GM19025 (cell line): ENCODE results near the gene TMEM176B.

ENCODE experiments used
- ATAC-seq: cut with Tn5 transposase; IDR thresholded peaks from one replicate; pipeline ENCODE4 v1.9.1; 2021; ENCODE audit warnings: mild to moderate bottlenecking, low read depth, moderate library complexity; ENCODE audit not compliant: unreplicated experiment

Gene TMEM176B

GRCh38 chr7:150799741-150800580, at the start of gene TMEM176B:
Gene TMEM176B, minus strand, starts transcription at chr7:150800364. Its CDS starts 3,795 bp downstream, at chr7:150796569.
- ATAC-seq: no peak

DNA sequence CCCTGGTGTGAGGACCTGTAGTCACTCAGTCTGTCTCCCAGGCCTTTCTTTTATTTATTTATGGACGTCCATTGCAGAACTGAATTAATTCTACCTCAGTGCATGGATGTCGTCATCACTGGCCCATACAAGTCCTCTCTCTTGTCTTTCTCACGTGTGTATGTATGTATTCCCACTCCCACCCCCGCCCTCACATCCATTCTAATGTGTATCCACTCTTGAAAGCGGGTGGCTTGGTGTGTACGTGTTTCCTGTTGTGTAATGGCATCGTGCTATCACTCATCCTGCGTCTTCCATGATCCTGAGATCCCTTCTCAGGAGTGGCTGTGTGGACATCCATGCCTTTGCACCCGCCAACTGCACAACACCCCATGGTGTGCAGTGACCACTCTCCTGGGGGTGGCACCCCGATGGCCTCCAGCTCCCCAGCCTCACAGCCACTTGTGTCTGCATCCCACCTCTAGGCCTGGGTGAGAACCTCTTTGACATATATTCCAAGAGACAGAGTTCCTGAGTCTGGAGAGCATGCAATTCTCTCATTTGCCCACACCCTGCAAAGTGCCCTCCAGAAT, 49.1 kb upstream of the TMEM176B start:
- no peak for ATAC-seq

DNA sequence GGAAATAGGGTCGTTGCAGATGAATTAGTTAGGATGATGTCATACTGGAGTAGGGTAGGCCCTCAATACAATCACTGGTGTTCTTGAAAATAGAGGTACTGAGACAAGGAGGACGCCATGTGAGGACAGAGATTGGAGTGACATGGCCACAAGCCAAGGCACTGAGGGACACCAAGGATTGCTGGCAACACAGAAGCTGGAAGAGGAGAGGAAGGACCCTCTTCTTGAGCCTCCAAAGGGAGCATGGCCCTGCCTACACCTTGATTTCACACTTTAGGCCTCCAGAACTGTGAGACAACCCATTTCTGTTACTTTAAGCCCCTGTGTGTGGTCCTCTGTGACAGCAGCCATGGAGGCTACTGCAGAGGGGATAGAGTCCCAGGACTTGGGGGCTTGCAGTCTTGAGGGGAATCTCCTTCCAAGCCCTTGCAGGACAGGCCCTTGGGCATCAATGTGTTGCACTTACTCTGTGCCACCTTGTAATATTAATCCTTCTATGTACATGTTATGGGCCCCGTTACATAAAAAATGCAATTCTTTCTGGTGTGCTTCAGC, 48.5 kb upstream of the TMEM176B start:
- ATAC-seq: no peak

DNA sequence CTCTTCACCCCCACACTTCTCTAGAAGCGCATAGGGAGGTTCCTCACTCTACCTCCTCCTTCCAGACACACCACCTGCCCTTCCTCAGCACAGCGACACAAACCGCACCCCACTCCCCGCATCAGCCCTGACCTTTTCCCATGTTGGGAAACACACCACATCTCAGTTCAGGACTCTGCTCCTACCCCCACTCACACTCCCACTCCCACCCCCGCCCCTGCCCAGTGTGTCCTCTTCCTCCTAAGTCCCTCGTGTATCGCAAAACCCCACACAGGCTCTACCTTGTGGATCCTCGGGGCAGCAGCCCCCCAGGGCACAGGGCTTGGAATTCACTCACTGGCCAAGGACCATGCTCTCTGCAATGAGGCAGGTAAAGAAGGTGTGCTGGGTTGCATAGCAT, 47.9 kb upstream of the TMEM176B start:
- no peak for ATAC-seq

DNA sequence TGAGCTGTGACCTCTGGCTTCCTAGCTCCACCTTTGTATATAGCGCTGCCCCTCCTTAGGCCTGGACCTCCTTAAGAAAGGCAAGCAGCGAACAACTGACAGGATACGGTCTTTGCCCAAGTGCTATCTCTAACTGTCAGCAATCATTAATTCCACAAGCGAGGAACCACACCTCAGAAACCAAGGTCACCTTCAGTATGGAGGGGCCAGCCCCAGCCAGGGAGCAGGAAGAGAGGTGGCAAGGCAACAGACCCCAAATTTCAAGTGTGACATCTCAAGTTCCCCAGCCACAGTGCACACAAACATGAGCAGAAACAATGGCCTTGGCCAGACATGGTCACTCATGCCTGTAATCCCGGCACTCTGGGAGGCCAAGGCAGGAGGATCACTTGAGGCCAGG, 47.4 kb upstream of the TMEM176B start:
- ATAC-seq: no peak

GRCh38 chr7:150846291-150847115, 46.3 kb upstream of the TMEM176B start:
- ATAC-seq: no peak

DNA sequence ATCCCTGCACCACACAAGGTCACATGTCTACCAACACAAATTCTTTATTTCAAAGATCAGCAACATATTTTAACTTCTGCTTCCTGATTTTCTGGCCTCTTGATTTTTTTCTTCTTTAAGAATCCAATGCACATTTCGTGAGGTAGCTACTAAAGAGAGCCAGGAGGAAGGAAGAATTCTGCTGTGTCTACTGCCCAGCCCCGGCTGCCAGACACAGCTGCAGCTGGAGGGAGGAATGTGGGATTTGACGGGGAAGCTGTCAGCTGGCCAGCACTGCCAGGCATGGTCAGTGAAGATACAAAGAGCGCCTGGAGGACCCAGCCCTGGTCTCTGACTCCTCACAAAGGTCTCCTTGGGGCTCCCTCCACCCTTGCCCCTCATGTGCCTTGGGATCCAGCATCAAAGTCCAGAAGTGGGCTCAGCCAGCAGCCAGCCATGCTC, 45.3 kb upstream of the TMEM176B start:
- ATAC-seq: no peak

- no peak for ATAC-seq
Measured at GRCh38 chr7:150842716-150843115, 42.6 kb upstream of the TMEM176B start.

DNA sequence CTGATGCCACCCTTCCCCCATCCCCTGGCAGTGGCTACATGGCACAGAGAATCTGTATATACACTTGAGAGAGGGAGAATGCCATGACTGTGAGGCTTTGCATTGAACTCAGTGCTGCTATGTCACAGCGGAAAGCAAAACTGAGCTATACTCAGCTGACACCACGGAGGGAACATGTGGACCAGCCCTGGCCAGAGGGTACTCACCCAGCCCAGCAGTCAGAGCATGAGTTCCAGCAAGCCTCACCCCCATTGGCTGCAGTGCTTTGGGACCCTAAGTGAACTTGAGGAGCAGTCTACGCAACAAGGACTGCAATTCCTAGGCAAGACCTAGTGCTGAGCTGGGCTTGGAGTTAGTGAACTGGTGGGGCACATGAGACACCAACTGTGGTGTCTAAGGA, 41.9 kb upstream of the TMEM176B start:
- ATAC-seq: no peak

DNA sequence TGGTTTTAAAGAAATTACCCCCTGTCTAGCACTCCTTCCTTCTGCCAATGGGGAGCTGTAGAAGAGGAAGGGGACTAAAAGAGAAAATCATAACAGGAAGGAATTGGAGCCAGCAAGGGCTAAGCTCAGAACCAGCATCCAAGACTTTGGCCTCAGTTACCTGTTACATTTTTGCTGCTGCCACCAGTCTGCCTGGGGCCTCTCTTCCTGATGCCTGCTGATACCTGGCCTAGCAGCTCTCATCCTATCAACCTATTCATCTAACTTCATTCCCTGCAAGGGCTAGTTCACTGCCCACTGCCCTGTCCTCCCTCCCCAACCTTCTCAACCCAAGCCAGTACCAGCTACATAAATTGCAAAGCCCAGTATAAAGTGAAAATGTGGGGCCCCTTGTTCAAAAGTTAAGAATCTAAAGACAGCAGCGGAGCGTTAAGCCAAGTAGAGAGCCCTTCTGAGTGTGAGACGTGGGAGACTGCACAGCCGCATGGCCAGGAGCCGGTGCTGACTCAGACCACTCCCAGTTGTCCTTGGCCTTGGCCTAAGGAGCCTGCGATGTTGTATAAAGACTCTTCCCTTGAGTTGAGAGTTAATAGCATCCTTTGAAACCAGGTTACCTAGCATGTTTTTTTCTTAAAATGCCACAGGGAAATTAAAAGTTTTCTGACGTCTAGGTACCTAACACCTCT, 38.9 kb upstream of the TMEM176B start:
- ATAC-seq: no peak

- ATAC-seq: no peak
Measured at GRCh38 chr7:150835702-150836280, 35.6 kb upstream of the TMEM176B start.

- ATAC-seq: no peak
Measured at GRCh38 chr7:150835019-150835418, 34.9 kb upstream of the TMEM176B start.

GRCh38 chr7:150831851-150832250, 31.7 kb upstream of the TMEM176B start:
- ATAC-seq: no peak

DNA sequence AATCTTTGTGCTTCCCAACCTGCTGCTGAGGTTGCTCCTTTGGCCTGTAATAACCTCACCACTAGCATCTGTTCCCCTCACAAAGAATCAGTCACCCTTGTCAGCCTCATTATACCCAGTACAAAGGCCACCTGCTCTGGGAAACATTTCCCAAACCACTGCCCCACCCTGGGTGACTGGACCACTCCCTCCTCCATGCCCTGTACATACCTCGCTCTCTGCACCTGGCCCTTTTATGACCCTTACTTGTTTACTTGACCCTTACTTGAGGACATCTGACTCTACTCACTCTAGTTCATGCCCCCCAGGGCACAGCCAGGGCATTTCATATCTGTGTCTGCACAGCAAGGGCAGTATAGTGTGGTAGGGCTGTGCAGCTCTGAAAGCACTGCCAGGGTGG, 30.8 kb upstream of the TMEM176B start:
- ATAC-seq: no peak

GRCh38 chr7:150829426-150829825, 29.3 kb upstream of the TMEM176B start:
- no peak for ATAC-seq

DNA sequence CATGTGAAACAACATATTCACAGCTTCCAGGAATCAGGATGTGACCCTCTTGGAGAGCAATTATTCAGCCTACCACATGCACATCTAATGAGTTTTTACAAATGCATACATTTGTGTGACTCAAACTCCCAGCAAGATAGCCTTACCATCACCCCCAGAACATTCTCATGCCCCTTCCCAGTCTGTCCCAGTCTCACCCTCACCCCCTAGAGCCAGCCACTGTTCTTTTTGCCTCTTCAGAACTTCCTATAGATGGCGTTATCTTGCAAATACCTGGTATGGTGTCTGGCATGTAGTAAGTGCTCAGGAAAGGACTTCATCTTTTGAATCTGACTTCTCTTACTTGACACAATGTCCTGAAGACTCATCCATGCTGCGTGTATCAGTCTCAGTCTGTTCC, 28.2 kb upstream of the TMEM176B start:
- ATAC-seq: no peak

GRCh38 chr7:150826061-150826849, 26.1 kb upstream of the TMEM176B start:
- no peak for ATAC-seq

DNA sequence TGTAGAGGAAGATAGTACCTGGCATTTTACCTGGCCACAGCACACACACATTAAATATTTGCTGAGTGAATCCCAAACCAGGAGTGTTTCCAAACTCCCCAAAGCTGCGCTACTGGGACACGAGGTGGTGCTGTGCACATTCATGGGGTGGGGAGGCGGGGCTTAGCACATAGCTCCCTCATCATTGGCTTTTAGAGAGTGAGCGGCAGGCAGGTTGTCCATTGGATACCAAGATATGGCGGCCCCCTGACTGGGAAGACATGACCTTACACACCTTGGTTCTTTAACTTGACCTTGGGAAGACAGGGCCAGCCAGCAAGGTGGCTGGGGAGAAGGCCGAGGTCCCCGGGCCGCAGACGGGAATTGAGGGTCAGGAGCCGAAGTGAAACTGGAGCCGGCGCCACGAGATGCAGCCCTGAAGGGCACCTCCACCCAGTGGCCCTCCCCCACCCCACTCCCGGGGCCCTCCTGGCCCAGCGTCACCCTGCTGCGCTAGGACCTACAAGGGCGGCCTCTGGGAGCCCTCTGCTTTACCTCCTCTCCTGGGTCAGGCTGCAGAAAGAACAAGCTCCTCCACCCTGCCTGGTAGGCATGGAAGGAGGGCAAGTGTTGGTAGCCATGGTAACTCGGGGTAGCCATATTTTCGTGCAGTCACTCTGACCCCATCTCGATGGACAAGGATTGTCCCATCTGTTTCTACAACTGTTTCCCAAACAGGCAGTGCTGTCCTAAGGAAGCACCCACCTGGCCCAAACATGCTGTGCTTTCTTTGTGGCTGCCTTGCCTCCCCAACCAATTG, 24.4 kb upstream of the TMEM176B start:
- ATAC-seq: no peak
